HK-2 (cell line): ENCODE results near the gene MDM2.

Source experiments
- DNase-seq: peaks from one replicate; pipeline ENCODE4 v3.0.0-alpha.2; 2018; ENCODE audit not compliant: unreplicated experiment

The MDM2 gene

DNA sequence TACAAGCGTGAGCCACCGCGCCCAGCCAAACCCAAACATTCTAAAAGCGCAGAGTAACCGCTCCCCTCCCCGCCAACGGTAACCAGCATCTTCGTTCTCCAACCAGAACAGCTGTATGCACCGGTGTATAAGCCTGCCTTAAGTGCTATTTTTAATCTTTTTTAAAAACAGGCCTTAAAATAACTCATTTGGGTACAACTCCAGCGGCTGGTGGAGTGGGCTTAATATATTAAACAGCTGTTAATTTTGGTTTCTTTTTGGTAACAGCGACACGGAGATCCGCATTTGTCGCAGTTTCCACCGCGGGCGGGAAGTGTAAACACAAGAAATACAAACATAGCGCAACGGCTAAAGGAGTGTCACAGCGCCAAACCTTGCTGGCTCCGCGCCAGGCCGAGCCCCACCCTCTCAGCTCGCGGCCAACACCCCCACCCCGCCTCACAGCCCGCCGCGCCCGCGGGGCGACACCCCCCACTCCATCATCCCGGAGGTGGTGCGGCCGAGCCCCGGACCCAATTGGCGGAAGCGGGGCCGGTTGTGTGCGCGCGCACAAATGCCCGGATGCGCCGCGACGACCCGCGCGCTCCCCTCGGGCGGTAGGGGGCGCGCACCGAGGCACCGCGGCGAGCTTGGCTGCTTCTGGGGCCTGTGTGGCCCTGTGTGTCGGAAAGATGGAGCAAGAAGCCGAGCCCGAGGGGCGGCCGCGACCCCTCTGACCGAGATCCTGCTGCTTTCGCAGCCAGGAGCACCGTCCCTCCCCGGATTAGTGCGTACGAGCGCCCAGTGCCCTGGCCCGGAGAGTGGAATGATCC is at the start of gene MDM2:
MDM2 (plus strand) TSS at position 602 of the 812 bp plus-strand sequence. CDS start 301 bp downstream, outside the sequence.
- peak; percentile 90 for DNase-seq

DNA sequence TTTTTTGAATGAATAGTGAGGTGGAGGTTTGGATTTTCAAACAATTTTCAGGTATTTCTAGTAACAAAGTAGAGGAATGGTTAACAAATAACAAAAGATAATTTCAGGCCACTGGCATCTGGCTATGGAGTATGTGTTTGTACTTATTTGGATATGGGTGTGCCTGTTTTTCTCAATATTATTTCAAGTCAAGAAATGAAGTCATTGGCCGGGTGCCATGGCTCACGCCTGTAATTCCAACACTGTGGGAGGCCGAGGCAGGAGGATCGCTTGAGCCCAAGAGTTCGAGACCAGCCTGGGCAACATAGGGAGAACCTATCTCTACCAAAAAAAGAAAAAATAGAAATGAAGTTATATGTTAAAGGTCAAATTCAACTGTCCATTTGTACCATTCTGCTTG is 48.1 kb upstream of the MDM2 start:
- no peak for DNase-seq

DNA sequence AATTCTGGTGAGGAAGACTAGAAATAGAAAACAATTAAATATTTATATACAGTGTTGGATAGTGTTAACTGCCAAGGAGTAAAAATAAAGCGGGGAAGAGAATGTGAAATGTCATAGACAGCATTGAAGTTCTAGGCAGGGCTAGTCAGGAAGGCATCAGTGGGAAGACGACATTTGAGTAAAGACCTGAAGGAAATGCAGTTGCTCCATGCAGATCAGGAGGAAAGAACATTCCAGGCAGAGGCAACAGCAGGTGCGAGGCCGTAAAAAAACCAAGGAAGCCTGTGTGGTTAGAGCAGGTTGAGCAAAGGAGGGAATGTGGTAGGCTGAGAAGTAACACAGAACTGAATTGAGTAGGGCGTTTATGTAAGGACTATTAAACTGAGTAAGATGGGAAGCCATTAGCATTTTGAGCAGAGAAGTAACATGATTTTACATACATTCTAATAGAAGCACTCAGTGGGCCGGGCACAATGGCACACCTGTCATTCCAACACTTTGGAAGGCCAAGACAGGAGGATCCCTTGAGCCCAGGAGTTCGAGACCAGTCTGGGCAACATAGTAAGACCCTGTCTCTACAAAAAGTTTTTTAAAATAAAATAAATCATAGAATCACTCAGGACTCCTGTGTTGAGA is 47.1 kb upstream of the MDM2 start:
- no peak for DNase-seq

DNA sequence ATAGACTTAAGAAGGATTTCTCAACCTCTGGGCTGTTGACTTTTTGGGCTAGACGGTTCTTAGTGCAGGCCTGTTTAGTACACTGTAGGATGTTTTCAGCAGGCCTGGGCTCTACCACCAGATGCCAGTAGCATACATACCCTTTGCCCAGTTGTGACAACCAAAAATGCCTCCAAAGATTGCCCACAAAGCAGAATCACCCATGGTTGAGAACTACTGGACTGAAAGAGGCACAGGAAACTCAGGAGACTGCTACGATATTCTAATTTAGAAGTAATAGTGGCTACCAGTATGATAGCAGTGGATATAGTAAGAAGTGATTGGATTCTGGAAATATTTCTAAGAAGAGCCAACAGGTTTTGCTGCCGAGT is 46.5 kb upstream of the MDM2 start:
- no peak for DNase-seq

DNA sequence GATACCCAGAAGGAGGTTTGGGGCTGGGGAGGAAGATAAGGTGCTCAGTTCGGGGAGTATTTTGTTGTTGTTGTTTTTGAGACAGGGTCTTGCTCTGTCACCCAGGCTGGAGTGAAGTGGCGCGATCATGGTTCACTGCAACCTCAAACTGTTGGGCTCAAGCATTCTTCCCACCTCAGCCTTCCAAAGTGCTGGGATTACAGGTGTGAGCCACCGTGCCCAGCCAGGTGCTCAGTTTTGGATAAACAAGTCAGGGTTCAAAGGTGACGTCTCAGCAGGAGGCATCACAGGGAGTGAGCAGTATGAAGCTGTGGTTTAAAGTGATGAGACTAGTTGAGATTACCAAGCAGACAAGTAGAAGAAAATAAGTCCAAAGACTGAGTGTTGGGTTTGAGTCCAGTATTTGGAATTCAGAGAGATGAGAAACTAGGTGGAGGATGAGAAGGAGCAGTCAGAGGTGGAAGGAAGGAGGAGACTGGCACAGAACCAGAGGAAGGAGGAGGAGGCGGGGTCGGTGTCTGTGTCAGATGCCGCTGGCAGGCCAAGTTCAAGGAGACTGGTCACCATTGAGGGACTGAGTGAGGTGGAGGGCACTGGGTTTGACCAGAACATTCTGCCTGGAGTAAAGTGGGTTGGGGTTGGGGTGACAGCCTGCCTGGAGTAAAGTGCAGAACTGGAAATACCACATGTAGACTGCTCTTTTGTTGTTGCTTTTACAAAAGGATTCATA is 45.9 kb upstream of the MDM2 start:
- no peak for DNase-seq

DNA sequence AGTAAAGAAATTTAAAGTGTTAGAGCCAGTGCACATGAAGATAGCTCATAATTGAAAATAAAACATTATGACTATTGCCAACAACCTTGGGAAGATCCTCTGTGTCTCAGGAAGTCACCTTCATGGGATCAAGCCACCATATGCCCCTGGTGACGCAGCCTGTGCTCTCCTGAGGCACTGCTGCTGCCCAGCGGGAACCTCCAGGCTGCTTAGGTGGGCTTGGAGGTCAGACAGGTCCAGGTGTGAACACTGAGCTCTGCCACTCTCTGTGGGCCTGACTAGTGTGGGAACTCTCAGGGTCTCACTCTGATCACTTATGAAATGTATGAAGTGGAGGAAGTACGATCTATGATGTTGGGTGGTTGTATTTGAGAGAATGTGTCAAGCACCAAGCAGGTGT is 45.3 kb upstream of the MDM2 start:
- DNase-seq: no peak

DNA sequence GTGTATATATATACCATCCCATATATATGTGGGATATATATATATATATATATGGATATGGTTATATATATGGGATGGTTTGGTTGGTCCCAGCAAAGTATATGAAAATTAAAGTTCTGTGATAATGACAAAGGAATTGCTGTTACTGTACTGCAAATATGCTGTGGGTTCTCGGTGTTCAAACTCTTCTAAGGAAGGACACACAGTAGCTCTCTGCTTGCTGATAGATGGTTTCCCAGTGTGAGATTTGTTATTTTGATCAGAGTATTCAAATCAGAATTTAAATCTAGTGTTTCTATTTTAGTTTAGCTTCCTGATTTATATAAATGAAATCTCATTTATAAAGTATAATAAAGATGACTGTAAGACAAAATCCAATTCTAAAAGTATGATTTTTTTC is 42.3 kb upstream of the MDM2 start:
- DNase-seq: no peak

DNA sequence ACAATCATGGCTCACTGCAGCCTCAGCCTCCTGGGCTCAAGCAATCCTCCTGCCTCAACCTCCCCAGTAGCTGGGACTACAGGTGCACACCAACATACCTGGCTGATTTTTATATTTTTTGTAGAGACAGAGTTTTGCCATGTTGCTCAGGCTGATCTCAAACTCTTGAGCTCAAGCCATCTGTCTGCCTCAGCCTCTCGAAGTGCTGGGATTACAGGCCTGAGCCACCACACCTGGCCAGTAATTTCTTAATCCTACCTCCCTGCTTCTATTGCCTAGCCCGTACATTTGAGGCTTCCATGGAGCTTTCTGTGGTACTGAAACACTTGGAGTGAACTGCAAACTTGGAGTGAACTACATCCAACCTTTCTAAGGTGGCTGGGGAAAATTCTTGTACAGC is 41.3 kb upstream of the MDM2 start:
- no peak for DNase-seq

DNA sequence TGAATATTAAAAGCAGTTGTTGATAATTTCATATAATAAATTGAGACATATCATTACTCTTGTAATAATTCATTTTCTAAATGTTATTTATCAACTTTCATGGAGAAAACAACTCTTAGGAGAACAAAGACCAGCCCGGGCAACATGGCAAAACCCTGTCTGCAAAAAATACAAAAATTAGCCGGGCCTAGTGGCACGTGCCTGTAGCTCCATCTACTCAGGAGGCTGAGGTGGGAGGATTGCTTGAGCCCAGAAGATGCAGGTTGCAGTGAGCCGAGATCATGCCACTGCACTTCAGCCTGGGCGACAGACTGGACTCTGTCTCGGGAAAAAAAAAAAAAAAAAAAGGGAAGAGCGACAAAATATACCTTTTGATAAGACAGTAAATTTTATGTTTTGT is 40.8 kb upstream of the MDM2 start:
- DNase-seq: no peak

DNA sequence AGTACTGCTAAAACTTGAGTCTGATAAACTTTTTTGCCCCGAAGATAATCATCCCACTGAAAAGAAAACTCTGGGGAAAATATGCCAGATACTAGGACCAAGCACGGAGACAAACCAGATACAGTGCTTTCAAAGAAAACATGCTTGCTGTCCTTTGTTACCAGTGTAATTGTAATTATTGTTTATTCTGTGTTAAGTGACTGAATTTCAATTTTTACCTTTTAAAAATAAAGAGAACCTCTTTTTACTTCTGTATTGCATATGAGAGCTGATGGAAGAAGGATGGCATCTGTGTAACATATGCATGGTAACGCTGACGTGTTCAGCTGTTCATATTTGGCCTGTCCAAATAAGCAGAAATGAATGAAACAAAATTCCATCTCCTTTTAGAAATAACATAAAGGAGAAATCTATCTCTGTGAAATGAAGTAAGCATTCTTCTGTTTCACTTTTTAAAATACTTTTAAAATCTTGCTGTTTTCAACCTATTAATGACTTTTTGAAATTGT is 39.5 kb upstream of the MDM2 start:
- no peak for DNase-seq

DNA sequence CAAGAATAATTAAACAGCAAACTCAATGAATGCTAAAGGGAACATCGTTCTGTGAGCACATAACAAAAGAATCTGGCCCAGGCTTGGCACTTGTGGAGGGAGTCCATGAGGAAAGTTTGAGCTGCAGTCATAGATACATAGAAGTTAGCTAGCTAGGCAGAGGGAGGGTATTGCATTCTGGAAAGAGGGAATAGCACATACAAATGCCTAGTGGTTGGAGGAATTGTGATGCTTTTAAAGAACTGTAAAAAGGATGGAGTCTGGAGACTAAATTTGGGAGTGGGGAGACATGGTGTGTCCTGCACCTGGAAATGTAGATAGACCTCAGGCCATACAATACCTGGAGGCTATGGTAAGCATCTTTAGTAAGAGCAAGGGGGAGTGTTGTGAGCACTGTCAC is 38.0 kb upstream of the MDM2 start:
- no peak for DNase-seq

DNA sequence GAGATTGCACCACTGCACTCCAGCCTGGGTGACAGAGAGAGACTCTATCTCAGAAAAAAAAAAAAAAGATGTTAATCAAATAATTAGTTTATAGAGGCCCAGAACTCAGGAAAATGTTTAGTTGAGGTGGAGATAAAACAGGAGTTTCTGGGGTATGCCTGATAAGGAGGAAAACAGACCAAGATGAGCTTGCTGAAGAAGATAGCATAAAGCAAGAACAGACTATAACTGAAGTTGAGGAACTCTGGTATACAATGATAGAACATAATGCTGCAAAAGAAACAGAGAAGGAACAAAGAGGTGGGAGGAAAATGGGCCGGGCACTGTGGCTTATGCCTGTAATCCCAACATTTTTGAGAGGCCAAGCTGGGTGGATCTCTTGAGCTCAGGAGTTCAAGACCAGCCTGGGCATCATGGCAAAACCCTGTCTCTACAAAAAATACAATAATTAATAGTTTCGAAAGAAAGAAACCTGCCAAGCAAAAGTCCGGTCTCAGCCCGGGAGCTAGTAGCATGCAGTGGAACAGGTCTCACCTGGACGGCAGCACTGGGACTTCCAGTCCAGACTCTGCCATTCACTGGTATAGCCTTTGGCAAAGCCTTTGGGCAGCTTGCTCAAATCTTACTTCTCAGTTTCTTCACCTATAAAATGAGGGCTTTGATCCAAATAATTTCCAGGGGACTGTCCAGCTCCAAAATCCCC is 36.6 kb upstream of the MDM2 start:
- DNase-seq: no peak

DNA sequence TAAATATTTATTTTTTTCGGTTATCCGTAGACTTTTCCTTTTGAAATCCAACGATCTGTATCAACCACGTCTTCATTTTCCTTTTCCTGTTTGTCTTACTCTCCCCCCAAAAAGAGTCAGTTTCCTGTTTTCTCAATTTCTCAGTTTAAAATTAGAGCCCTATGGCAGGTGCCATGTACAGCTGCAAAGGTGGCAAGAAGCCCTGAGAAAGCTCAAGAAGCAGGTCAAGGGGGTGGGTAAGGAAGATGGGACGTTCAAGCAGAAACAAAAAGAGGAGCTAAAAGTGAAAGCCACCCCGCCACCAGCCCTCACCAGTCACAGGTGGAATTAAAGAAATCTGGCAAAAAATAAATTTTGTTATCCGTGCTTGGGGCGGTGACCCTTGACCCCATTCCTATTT is 35.3 kb upstream of the MDM2 start:
- no peak for DNase-seq

DNA sequence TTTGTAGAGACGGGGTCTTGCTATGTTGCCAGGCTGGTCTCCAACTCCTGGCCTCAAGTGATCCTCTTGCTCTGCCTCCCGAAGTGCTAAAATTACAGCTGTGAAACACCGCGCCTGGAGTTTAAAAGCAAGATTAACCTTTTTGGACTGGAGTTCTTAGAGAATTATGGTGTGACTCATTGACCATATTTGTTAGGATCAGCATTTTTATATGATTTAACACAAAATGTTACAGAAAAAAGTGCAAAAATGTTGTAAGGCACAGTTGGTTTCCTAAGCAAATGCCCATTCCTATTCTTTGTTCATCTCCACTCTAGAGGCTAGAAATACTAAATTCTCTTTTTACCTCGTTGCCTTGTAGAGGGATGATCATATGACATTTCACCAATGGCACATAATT is 34.4 kb upstream of the MDM2 start:
- no peak for DNase-seq

DNA sequence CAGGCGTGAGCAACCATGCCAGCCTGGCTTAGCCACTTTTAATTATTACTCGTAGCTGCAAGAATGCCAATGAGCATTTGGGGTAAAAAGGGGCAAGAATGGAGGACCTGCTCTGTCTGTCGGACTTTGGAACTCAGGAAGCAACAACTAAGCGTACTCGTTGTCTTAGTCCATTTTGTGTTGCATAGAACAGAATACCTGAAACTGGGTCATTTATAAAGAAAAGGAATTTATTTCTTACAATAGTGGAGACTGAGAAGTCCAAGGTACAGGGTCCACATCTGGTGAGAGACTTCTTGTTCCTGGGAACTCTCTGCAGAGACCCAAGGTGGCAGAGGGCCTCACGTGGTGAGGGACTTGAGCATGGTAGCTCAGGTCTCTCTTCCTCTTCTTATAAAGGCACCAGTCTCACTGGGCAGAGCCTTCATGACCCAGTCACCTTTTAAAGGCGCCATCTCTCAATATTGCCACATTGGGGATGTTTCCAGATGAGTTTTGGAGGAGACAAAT is 32.8 kb upstream of the MDM2 start:
- DNase-seq: no peak

DNA sequence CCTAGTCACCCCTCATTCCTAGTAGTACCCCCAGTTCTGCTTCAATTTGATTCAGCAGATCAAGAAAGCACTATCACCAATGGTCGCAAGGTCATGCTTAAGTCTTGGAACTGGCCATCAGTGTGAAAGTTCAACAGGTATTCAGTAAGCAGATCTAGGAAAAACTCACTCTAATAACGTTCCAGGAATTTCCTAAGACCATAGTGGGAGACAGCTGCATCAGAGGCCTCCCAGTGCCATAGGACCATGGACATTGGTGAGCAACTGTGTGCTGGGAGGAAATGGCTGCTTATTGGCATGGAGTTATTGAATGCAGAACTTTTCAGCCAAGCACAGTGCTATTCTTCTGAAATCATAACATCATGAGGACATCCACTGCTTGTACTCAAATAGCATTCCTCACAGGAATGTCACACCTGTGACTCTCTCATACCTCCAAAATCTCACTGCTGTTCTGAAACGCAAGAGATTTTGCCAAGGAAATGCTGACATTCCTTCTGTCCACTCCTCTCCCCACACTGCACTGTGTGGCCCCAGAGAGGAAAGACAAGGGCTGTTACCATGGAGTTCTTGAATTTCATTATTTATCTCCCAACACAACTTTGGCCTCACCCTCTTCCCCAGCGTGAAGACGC is 30.9 kb upstream of the MDM2 start:
- no peak for DNase-seq

DNA sequence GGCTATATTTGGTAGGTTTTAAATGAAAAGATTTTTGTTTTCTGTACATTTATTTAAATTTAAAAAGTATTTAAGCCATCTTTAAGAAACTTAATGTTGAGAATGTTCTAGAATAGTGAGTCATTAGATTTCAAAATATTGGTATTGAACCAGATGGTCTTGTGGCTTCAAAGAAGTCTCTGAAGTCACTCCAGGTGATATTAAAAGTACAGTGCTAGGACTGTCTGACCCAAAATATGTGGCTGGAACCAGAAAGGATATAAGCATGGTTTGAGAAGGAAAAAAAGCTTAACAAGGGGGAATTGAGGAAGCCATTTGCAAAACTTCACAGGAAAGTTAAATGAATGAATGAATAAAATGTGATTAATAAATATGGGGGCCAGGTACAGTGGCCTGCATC is 28.7 kb upstream of the MDM2 start:
- DNase-seq: no peak

DNA sequence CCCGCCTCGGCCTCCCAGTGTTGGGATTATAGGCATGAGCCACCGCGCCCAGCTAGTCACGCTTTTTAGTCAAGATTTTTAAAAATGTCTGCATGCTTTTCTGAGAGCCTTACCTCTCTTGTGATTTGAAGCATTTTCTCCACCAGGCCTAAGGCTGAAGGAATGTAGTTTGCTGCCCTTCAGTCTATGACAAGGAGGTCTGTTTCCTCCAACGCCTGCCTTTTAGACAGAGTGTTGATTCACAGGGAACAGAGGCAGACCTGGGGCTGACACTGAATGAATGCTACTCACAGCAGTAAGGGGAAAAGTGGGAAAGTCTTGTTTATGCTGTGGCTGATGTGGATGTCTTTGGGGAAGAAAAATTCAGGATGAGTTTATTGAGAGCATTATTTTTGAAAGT is 27.2 kb upstream of the MDM2 start:
- no peak for DNase-seq

DNA sequence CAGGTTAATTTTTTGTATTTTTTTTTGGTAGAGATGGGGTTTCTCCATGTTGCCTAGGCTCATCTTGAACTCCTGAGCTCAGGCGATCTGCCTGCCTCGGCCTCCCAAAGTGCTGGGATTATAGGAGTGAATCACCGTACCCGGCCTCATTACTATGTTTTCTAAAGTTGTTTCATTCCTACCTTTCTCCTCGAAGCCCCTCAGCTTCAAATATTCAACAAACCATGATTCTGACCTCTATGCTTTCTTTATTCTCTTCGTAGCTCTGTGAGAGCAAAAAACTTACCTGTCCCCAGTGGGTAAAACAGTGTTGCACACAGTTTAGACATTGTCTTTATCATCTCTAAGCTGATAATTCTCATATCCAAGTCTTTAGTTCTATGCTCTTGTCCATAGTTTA is 26.2 kb upstream of the MDM2 start:
- no peak for DNase-seq

DNA sequence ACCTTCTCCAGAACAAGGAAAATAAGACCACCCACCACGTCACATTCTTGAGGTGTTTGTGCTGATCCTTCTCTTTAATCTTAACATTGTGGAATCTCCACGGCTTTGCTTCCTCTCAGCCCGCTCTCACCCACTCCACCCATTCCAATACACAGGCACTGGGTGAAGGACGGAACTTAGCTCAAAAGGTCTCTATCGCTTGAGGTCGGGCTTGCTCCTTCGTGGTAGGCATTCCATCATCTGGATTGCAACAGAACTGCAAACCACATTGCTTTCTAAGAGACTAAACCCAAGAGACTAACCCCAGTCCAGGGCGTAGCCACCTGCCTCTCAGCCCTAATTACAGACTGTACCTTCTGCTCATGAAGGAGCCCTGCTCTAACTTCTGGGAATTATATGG is 24.0 kb upstream of the MDM2 start:
- DNase-seq: no peak

DNA sequence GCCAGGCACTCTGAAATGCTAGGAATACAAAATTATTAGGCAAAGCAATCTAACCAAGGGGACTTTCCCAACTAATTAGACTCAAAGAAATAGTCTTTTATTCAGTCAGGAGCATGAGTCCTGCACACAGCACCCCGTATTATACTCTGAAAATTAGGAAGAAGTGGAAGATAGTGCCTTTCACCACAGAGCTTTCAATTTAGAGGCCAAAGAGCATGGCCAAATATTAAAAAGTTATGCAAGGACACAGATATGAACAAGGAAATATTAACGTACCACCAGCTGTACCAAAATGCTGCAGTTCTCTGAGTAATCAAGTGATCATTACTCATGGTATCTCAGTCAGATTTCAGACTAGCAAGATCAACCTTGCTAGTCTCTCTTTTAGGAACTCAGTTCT is 22.6 kb upstream of the MDM2 start:
- no peak for DNase-seq

DNA sequence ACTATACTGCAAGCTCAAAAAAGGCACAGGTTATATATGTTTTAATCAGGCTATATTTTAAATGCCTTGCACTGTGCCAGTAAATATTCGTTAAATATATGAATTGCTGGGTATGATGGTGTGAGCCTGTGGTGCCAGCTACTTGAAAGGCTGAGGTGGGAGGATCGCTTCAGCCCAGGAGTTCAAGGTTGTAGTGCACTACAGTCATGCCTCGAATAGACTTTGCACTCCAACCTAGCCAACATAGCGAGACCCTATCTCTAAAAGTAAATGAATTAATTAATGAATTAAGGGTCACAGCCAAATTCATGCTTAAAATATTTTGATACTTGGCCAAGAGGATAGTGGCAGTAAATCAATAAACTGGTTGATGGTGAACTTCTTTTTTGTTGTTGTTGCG is 22.2 kb upstream of the MDM2 start:
- DNase-seq: no peak
